ENCODE data around the gene ZNF316.

The ZNF316 gene

DNA sequence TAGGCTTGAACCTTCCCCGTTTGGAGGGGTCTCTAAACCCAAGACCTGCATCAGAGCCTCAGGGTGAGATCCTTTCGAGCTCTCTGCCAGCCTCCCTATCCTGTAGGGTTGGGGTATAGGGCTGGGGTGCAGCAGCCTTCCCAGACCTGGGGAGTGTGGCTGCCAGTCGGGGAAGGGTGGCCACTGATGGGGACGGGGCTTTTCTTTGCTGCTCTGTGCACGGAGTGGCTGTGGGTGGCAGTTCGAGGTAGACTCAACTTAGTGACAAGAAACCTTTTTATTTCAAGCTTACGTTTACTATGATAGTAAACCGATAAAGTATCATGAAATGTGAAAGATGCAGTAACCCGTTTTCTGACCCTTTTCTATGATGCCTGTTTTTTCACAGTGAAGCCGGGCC is 13.0 kb downstream of the ZNF316 start:
- no peak overlapping the region for H2BK15ac ChIP-seq (replicated peaks; ENCODE audit: low read depth)
- H3K36me3 ChIP-seq (ENCODE audit: control insufficient read depth, insufficient read depth, low read length), result peaks cover 4% of the 10 kb centered on the region
- H3K4me2 ChIP-seq (ENCODE audit: low read length), result no peak overlapping the region
- H3K27me3 ChIP-seq (ENCODE audit: insufficient read depth, low read length, poor library complexity), result no peaks in the 10 kb centered on the region
- no peaks in the 10 kb centered on the region for H3K4me1 ChIP-seq (ENCODE audit: control insufficient read depth, low read depth, low read length)
- H3K4ac ChIP-seq (ENCODE audit: low read depth, low read length), result no peak overlapping the region
- H3K9ac ChIP-seq (ENCODE audit: low read length), result no peak overlapping the region
- H3K79me2 ChIP-seq (ENCODE audit: control insufficient read depth, insufficient read depth, low read length), result no peaks in the 10 kb centered on the region
- H2BK5ac ChIP-seq (ENCODE audit: low read length), result no peak overlapping the region
- no peak for DNase-seq
- no peak overlapping the region for H3K18ac ChIP-seq (ENCODE audit: low read length)
- WGBS (ENCODE audit: extremely low coverage, insufficient coverage, low lambda C conversion rate), result no CpG with 5 or more reads among the region's 10 CpGs
- H3K56ac ChIP-seq (ENCODE audit: low read length), result no peak overlapping the region
- H2BK120ac ChIP-seq (ENCODE audit: low read depth, low read length), result no peak overlapping the region
- no peak overlapping the region for H2AK5ac ChIP-seq (ENCODE audit: low read length)
- no peak overlapping the region for H3K23ac ChIP-seq (ENCODE audit: low read length)
- H4K5ac ChIP-seq (ENCODE audit: low read length), result no peak overlapping the region
- no peak overlapping the region for H3K4me3 ChIP-seq (ENCODE audit: low read length)
- H4K8ac ChIP-seq (ENCODE audit: low read depth, low read length), result no peak overlapping the region
- no peaks in the 10 kb centered on the region for H3K79me1 ChIP-seq (ENCODE audit: low read length)
- H3K27ac ChIP-seq (ENCODE audit: low read depth, low read length), result no peak overlapping the region

GRCh38 chr7:6650521-6651011 is 13.4 kb downstream of the ZNF316 start:
- H2BK5ac ChIP-seq (ENCODE audit: low read length), result no peak overlapping the region
- H3K23ac ChIP-seq (ENCODE audit: low read length), result no peak overlapping the region
- H4K8ac ChIP-seq (ENCODE audit: low read depth, low read length), result no peak overlapping the region
- H3K56ac ChIP-seq (ENCODE audit: low read length), result no peak overlapping the region
- H3K36me3 ChIP-seq (ENCODE audit: control insufficient read depth, insufficient read depth, low read length), result peaks cover 4% of the 10 kb centered on the region
- H3K4me3 ChIP-seq (ENCODE audit: low read length), result no peak overlapping the region
- H3K9ac ChIP-seq (ENCODE audit: low read length), result no peak overlapping the region
- H3K27me3 ChIP-seq (ENCODE audit: insufficient read depth, low read length, poor library complexity), result no peaks in the 10 kb centered on the region
- H3K4me2 ChIP-seq (ENCODE audit: low read length), result no peak overlapping the region
- H3K79me1 ChIP-seq (ENCODE audit: low read length), result no peaks in the 10 kb centered on the region
- no peak overlapping the region for H2BK15ac ChIP-seq (replicated peaks; ENCODE audit: low read depth)
- H3K18ac ChIP-seq (ENCODE audit: low read length), result no peak overlapping the region
- no peak overlapping the region for H3K4ac ChIP-seq (ENCODE audit: low read depth, low read length)
- no CpG with 5 or more reads among the region's 12 CpGs for WGBS (ENCODE audit: extremely low coverage, insufficient coverage, low lambda C conversion rate)
- H2BK120ac ChIP-seq (ENCODE audit: low read depth, low read length), result no peak overlapping the region
- no peaks in the 10 kb centered on the region for H3K79me2 ChIP-seq (ENCODE audit: control insufficient read depth, insufficient read depth, low read length)
- DNase-seq, result no peak
- no peaks in the 10 kb centered on the region for H3K4me1 ChIP-seq (ENCODE audit: control insufficient read depth, low read depth, low read length)
- no peak overlapping the region for H2AK5ac ChIP-seq (ENCODE audit: low read length)
- H3K27ac ChIP-seq (ENCODE audit: low read depth, low read length), result no peak overlapping the region
- no peak overlapping the region for H4K5ac ChIP-seq (ENCODE audit: low read length)

DNA sequence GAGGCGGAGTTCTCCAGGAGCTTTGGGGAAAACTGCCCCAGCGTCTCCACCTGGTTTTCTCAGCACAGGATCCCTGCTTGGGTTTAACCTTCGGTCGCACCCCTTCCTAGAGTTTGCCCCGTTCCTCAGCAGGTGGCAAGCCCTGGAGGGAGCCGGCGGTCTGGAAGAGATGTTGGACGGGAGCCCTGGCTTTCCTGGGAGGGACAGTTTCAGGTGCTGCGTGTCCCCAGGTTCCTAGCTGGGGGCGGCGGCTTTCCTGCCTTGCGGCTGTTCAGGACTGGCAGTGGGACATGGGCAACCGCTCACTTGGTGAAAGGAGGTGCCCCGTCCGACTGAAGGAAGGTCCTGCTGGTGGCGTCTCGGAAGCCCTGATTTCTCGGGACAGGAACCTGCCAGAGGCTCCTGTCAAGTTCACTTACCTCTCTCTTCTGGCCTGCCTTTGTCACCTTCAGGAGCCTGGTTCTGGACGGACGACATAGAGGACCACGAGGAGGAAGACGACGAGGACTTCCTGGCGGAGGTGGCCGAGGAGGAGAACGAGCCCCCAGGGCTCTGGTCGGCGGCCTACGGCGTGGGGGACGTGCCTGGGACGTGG is 14.8 kb downstream of the ZNF316 start:
- Histone ChIP-seq H3K9ac (ENCODE audit: low read length) (no peak overlapping the region), H3K79me2 (ENCODE audit: control insufficient read depth, insufficient read depth, low read length) (no peaks in the 10 kb centered on the region), H2AK5ac (ENCODE audit: low read length) (no peak overlapping the region), H3K36me3 (ENCODE audit: control insufficient read depth, insufficient read depth, low read length) (peaks cover 4% of the 10 kb centered on the region), H4K5ac (ENCODE audit: low read length) (no peak overlapping the region), H2BK5ac (ENCODE audit: low read length) (no peak overlapping the region), H4K8ac (ENCODE audit: low read depth, low read length) (no peak overlapping the region), H3K4ac (ENCODE audit: low read depth, low read length) (no peak overlapping the region), H3K4me3 (ENCODE audit: low read length) (no peak overlapping the region), H3K23ac (ENCODE audit: low read length) (no peak overlapping the region), H2BK15ac (replicated peaks; ENCODE audit: low read depth) (no peak overlapping the region), H2BK120ac (ENCODE audit: low read depth, low read length) (no peak overlapping the region), H3K27me3 (ENCODE audit: insufficient read depth, low read length, poor library complexity) (no peaks in the 10 kb centered on the region), H3K56ac (ENCODE audit: low read length) (no peak overlapping the region), H3K4me2 (ENCODE audit: low read length) (no peak overlapping the region), H3K27ac (ENCODE audit: low read depth, low read length) (no peak overlapping the region), H3K18ac (ENCODE audit: low read length) (no peak overlapping the region), H3K4me1 (ENCODE audit: control insufficient read depth, low read depth, low read length) (no peaks in the 10 kb centered on the region), H3K79me1 (ENCODE audit: low read length) (no peaks in the 10 kb centered on the region)
- WGBS (ENCODE audit: extremely low coverage, insufficient coverage, low lambda C conversion rate), result no CpG with 5 or more reads among the region's 32 CpGs
- DNase-seq, result no peak

- Histone ChIP-seq H2AK5ac (ENCODE audit: low read length) (no peak overlapping the region), H3K79me1 (ENCODE audit: low read length) (no peaks in the 10 kb centered on the region), H4K8ac (ENCODE audit: low read depth, low read length) (no peak overlapping the region), H3K23ac (ENCODE audit: low read length) (no peak overlapping the region), H3K18ac (ENCODE audit: low read length) (no peak overlapping the region), H2BK5ac (ENCODE audit: low read length) (no peak overlapping the region), H3K4me3 (ENCODE audit: low read length) (no peak overlapping the region), H4K5ac (ENCODE audit: low read length) (no peak overlapping the region), H2BK15ac (replicated peaks; ENCODE audit: low read depth) (no peak overlapping the region), H3K4me1 (ENCODE audit: control insufficient read depth, low read depth, low read length) (no peaks in the 10 kb centered on the region), H3K56ac (ENCODE audit: low read length) (no peak overlapping the region), H3K9ac (ENCODE audit: low read length) (no peak overlapping the region), H2BK120ac (ENCODE audit: low read depth, low read length) (no peak overlapping the region), H3K36me3 (ENCODE audit: control insufficient read depth, insufficient read depth, low read length) (peaks cover 4% of the 10 kb centered on the region), H3K27ac (ENCODE audit: low read depth, low read length) (no peak overlapping the region), H3K4ac (ENCODE audit: low read depth, low read length) (no peak overlapping the region), H3K4me2 (ENCODE audit: low read length) (no peak overlapping the region), H3K79me2 (ENCODE audit: control insufficient read depth, insufficient read depth, low read length) (no peaks in the 10 kb centered on the region), H3K27me3 (ENCODE audit: insufficient read depth, low read length, poor library complexity) (no peaks in the 10 kb centered on the region)
- WGBS (ENCODE audit: extremely low coverage, insufficient coverage, low lambda C conversion rate), result no CpG with 5 or more reads among the region's 75 CpGs
- no peak for DNase-seq
Observed at GRCh38 chr7:6652446-6653011, 15.4 kb downstream of the ZNF316 start.

GRCh38 chr7:6653071-6654003 is 16.2 kb downstream of the ZNF316 start:
- H3K18ac ChIP-seq (ENCODE audit: low read length), result no peak overlapping the region
- H3K4ac ChIP-seq (ENCODE audit: low read depth, low read length), result no peak overlapping the region
- H2BK5ac ChIP-seq (ENCODE audit: low read length), result no peak overlapping the region
- H3K79me1 ChIP-seq (ENCODE audit: low read length), result no peaks in the 10 kb centered on the region
- H3K79me2 ChIP-seq (ENCODE audit: control insufficient read depth, insufficient read depth, low read length), result no peaks in the 10 kb centered on the region
- no peak overlapping the region for H3K56ac ChIP-seq (ENCODE audit: low read length)
- H3K27me3 ChIP-seq (ENCODE audit: insufficient read depth, low read length, poor library complexity), result no peaks in the 10 kb centered on the region
- no peak overlapping the region for H3K27ac ChIP-seq (ENCODE audit: low read depth, low read length)
- H2BK120ac ChIP-seq (ENCODE audit: low read depth, low read length), result no peak overlapping the region
- no peak for DNase-seq
- H2BK15ac ChIP-seq (replicated peaks; ENCODE audit: low read depth), result no peak overlapping the region
- H3K4me2 ChIP-seq (ENCODE audit: low read length), result no peak overlapping the region
- H3K4me3 ChIP-seq (ENCODE audit: low read length), result no peak overlapping the region
- no peak overlapping the region for H3K23ac ChIP-seq (ENCODE audit: low read length)
- no peak overlapping the region for H4K8ac ChIP-seq (ENCODE audit: low read depth, low read length)
- H2AK5ac ChIP-seq (ENCODE audit: low read length), result no peak overlapping the region
- no peaks in the 10 kb centered on the region for H3K4me1 ChIP-seq (ENCODE audit: control insufficient read depth, low read depth, low read length)
- WGBS (ENCODE audit: extremely low coverage, insufficient coverage, low lambda C conversion rate), result no CpG with 5 or more reads among the region's 146 CpGs
- H3K9ac ChIP-seq (ENCODE audit: low read length), result no peak overlapping the region
- no peak overlapping the region for H4K5ac ChIP-seq (ENCODE audit: low read length)
- H3K36me3 ChIP-seq (ENCODE audit: control insufficient read depth, insufficient read depth, low read length), result peaks cover 4% of the 10 kb centered on the region
